Heart left ventricle (tissue), 13 donors: ENCODE results near the gene OR9A4.

Experiments
- CTCF ChIP-seq, 12 donors: fragments of 200-600 bp; sonication (generic) in 4 of 12; IDR thresholded peaks; one replicate each; pipeline versions ENCODE4 v1.5.0 to v1.8.0; 2018 to 2022; ENCODE audit warnings: antibody characterized with exemption in 12 of 12, mild to moderate bottlenecking in 5 of 12
- POLR2A ChIP-seq, 2 donors: fragments of 450-650 bp; IDR thresholded peaks; one replicate each; pipeline ENCODE4 v1.6.1; 2017; ENCODE audit warnings: antibody characterized with exemption in 2 of 2, mild to moderate bottlenecking in 2 of 2, moderate library complexity in 2 of 2
- donor health status: ischemic (EF 13 %, LVEDD 7.1; RV severe dilation, severe dysfunction).
- donor health status: DM: no; HTN: yes; CAD: no.
- donor health status: DM: no; HTN: no; CAD: no.
- donor health status: ischemic (EF 25% LVEDD 6.9; RV normal size, moderate dysfunction).
- donor health status: ischemic (EF 25% LVEDD 5.7; RV mildly dilated, moderate dysfunction).
- donor health status: ischemic (EF 35%, LVEDD 5.7; RV mildly dilated, moderate dysfunction).
- donor health status: nonischemic (EF 11% LVEDD 7.7; RV severe dilation, severe dysfunction).
- donor health status: DM: yes; HTN: yes; CAD: no.
- donor health status: PGD.
- donor health status: ischemic (EF 29% LVEDD 5.4; RV normal size, mild dysfunction).
- donor health status: nonischemic (EF 23%, LVEDD 6.1; RV moderate dilation, normal function).

GRCh38 chr7:141920281-141920680, 4.1 kb downstream of the OR9A4 start:
- TF ChIP-seq CTCF (IDR thresholded peaks at IDR 0.05) (no peak), POLR2A (IDR thresholded peaks at IDR 0.05) (no peak)
